HG03378 (cell line): Measurements from ENCODE around the gene PCDHB10.
"Not testable (repeated sequence)": the region's sequence is repeated elsewhere in the genome, so short reads cannot be mapped to it uniquely, and the experiment has no call there.

Experiments used
- ATAC-seq: cut with Tn5 transposase; IDR thresholded peaks from one replicate; pipeline ENCODE4 v1.9.1; 2021; ENCODE audit warnings: mild to moderate bottlenecking, moderate library complexity; ENCODE audit not compliant: unreplicated experiment

PCDHB10 gene

GRCh38 chr5:141192110-141192725, at the start of gene PCDHB10:
PCDHB10 (plus strand) TSS chr5:141192353; CDS start chr5:141192553, 200 bp downstream.
- ATAC-seq = no peak

DNA sequence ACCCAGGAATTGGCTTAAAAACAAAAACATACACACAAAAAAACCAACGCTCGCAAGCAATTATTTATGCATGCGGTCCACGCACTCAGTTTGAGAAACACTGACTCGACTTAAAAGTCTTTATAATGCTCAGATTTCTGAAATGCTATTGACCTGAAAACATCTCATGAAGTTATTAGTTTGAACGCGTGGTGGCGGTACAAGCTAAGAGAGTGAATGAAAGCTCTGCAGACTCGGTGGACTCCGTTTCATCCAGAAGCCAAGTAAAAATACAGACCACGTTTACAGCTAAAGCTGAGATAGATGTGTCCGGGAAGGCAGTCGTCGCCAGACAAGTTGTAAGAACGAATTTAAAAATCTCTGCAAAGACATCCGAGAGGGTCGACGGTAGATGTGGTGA, 42.3 kb upstream of the PCDHB10 start, which contains the start of gene PCDHB6:
Gene PCDHB6 (plus strand): TSS at position 246 of the 400 bp plus-strand sequence. CDS start 201 bp downstream, outside the sequence.
- ATAC-seq = no peak

DNA sequence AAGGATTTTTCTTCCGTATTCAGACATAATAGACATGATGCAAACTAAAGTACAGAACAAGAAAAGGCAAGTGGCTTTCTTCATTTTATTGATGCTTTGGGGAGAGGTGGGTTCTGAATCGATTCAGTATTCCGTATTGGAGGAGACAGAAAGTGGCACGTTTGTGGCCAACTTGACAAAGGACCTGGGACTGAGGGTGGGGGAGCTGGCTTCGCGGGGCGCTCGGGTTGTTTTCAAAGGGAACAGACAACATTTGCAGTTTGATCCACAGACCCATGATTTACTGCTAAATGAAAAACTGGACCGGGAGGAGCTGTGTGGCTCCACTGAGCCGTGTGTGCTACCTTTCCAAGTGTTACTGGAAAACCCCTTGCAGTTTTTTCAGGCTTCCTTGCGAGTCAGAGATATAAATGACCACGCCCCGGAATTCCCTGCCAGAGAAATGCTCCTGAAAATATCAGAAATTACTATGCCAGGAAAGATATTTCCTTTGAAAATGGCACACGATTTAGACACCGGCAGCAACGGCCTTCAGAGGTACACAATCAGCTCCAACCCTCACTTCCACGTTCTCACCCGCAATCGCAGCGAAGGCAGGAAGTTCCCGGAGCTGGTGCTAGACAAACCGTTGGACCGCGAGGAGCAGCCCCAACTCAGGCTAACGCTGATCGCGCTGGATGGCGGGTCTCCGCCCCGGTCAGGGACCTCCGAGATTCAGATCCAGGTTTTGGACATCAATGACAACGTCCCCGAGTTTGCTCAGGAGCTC, 41.7 kb upstream of the PCDHB10 start:
- no peak for ATAC-seq

GRCh38 chr5:141150993-141151325, 41.2 kb upstream of the PCDHB10 start:
- ATAC-seq = no peak

DNA sequence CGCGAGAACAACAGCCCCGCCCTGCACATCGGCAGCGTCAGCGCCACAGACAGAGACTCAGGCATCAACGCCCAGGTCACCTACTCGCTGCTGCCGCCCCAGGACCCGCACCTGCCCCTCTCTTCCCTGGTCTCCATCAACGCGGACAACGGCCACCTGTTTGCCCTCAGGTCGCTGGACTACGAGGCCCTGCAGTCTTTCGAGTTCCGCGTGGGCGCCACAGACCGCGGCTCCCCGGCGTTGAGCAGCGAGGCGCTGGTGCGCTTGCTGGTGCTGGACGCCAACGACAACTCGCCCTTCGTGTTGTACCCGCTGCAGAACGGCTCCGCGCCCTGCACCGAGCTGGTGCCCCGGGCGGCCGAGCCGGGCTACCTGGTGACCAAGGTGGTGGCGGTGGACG, 40.5 kb upstream of the PCDHB10 start:
- not testable (repeated sequence) for ATAC-seq

GRCh38 chr5:141152096-141152495, 40.1 kb upstream of the PCDHB10 start:
- not testable (repeated sequence) for ATAC-seq

DNA sequence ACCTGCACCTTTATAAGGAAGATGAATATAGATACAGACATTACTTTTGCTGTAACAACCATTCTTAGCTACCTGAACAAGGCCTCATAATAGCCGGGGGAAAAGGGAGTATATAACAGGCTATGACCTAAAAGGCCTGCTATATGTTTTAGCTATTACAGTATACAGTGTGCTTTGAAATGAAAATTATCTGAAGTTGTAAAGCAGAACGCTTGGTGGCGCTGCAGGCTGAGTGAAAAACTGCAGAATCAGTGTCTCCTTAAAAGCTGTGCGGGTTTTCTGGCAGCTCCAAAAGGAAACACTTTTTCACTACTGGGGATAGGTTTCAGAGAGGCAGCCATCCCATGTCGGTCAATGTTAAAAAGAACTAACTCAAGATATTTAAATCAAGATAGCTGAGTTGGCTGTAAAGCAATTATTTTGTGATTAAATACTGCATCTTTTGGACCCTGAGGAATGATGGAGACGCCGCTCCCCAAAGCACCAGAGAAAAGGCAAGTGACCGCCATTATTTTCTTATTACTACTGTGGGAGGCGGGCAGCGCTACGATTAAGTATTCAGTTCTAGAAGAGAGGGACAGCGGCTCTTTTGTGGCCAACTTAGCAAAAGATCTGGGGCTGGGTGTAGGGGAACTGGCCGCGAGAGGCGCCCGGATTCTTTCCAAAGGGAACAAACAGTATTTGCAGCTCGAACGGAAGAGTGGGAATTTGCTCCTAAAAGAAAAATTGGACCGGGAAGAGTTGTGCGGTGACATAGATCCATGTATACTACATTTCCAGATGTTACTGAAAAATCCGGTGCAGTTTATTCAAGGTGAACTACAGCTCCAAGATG, 36.4 kb upstream of the PCDHB10 start:
- ATAC-seq = no peak

- not testable (repeated sequence) for ATAC-seq
These were observed 34.8 kb upstream of the PCDHB10 start for GRCh38 chr5:141157356-141157755.

GRCh38 chr5:141157901-141158300, 34.3 kb upstream of the PCDHB10 start:
- not testable (repeated sequence) for ATAC-seq

GRCh38 chr5:141172381-141173204, 19.6 kb upstream of the PCDHB10 start, which contains the start of gene PCDHB7:
PCDHB7 (plus strand) TSS chr5:141172644; CDS start chr5:141172836, 192 bp downstream.
- no peak for ATAC-seq

DNA sequence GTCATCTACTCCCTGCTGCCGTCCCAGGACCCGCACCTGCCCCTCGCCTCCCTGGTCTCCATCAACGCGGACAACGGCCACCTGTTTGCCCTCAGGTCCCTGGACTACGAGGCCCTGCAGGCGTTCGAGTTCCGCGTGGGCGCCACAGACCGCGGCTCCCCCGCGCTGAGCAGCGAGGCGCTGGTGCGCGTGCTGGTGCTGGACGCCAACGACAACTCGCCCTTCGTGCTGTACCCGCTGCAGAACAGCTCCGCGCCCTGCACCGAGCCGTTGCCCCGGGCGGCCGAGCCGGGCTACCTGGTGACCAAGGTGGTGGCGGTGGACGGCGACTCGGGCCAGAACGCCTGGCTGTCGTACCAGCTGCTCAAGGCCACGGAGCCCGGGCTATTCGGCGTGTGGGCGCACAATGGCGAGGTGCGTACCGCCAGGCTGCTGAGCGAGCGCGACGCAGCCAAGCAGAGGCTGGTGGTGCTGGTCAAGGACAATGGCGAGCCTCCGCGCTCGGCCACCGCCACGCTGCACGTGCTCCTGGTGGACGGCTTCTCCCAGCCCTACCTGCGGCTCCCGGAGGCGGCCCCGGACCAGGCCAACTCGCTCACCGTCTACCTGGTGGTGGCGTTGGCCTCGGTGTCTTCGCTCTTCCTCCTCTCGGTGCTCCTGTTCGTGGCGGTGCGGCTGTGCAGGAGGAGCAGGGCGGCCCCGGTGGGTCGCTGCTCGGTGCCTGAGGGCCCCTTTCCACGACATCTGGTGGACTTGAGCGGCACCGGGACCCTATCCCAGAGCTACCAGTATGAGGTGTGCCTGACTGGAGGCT, 17.7 kb upstream of the PCDHB10 start:
- ATAC-seq = not testable (repeated sequence)

GRCh38 chr5:141175933-141176332, 16.2 kb upstream of the PCDHB10 start:
- ATAC-seq = no peak

DNA sequence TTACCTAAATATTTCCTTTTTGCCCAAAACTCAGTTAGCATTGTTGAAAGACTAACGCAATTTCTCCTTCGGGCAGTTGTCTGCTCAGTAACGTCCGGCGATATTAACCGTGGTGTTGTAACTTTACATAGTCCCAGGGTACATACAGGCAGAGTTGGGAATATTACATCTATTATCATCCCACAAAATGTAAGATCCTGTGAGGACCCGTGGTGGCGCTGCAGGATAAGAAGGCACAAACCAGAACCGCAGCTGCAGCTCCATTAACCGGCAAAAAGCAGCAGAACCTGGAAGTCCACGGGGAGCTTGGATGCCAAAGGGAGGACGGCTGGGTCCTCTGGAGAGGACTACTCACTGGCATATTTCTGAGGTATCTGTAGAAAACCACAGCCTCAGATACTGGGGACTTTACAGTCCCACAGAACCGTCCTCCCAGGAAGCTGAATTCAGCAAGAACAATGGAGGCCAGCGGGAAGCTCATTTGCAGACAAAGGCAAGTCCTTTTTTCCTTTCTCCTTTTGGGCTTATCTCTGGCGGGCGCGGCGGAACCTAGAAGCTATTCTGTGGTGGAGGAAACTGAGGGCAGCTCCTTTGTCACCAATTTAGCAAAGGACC, 14.5 kb upstream of the PCDHB10 start, which contains the start of gene PCDHB8:
Gene PCDHB8 (plus strand): TSS at position 214 of the 615 bp plus-strand sequence. CDS start 245 bp downstream, at position 459.
- not testable (repeated sequence) for ATAC-seq

DNA sequence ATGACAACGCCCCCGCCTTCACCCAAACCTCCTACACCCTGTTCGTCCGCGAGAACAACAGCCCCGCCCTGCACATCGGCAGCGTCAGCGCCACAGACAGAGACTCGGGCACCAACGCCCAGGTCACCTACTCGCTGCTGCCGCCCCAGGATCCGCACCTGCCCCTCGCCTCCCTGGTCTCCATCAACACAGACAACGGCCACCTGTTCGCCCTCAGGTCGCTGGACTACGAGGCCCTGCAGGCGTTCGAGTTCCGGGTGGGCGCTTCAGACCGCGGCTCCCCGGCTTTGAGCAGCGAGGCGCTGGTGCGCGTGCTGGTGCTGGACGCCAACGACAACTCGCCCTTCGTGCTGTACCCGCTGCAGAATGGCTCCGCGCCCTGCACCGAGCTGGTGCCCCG, 12.8 kb upstream of the PCDHB10 start:
- not testable (repeated sequence) for ATAC-seq

DNA sequence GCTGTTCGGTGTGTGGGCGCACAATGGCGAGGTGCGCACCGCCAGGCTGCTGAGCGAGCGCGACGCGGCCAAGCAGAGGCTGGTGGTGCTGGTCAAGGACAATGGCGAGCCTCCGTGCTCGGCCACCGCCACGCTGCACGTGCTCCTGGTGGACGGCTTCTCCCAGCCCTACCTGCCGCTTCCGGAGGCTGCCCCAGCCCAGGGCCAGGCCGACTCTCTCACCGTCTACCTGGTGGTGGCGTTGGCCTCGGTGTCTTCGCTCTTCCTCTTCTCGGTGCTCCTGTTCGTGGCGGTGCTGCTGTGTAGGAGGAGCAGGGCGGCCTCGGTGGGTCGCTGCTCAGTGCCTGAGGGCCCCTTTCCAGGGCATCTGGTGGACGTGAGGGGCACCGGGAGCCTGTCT, 12.3 kb upstream of the PCDHB10 start:
- not testable (repeated sequence) for ATAC-seq

- no peak for ATAC-seq
These were observed 11.8 kb upstream of the PCDHB10 start for GRCh38 chr5:141180313-141180712.

DNA sequence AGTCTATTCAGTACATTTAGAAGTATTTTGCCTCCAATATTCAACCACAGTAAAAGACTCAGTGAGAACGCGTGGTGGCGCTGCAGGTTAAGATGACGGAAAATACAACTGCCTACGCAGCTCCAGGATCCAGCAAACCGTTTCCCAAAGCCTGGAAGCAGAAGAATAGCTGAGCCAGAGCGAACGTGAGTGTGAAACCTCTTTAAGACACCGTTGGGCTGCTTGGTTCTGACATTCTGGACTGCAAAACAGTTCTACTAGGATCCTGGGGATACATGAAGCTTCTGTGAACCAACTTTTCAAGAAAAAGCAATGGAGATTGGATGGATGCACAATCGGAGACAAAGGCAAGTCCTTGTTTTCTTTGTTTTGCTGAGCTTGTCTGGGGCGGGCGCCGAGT, 9.9 kb upstream of the PCDHB10 start, which contains the start of gene PCDHB16:
Gene PCDHB16 (plus strand): TSS at position 140 of the 400 bp plus-strand sequence. CDS start 173 bp downstream, at position 313.
- ATAC-seq = no peak

- ATAC-seq = not testable (repeated sequence)
These were observed 7.9 kb upstream of the PCDHB10 start for GRCh38 chr5:141184117-141184855.
